Left lobe of liver (tissue), 2 donors: ENCODE results near the gene NCOA5. TPM values are rescaled to one million over a fixed set of nuclear protein-coding genes. Genes with fewer than 3 reads are reported as not detected.

Experiments used
- ATAC-seq: fragments of 200-7000 bp; cut with Tn5 transposase; one replicate; pipeline ENCODE4 v1.9.1; 2020; ENCODE audit warnings: mild to moderate bottlenecking, moderate library complexity
- DNase-seq: peaks from one replicate; pipeline ENCODE4 v3.0.0-alpha.2; 2020; ENCODE audit warnings: low spot score
- total RNA-seq: library from RNA; stranded (reverse); gene quantifications from one replicate; pipeline ENCODE4 v1.2.1, GENCODE V29; 2021
- donor health status: DM: no; HTN: no; CAD: no; lungs with moderate emphysema.
- donor health status: DM: no; HTN: yes; CAD: no.

The NCOA5 gene
- total RNA-seq, 1 donor from 2014 or later = 8.2 TPM

DNA sequence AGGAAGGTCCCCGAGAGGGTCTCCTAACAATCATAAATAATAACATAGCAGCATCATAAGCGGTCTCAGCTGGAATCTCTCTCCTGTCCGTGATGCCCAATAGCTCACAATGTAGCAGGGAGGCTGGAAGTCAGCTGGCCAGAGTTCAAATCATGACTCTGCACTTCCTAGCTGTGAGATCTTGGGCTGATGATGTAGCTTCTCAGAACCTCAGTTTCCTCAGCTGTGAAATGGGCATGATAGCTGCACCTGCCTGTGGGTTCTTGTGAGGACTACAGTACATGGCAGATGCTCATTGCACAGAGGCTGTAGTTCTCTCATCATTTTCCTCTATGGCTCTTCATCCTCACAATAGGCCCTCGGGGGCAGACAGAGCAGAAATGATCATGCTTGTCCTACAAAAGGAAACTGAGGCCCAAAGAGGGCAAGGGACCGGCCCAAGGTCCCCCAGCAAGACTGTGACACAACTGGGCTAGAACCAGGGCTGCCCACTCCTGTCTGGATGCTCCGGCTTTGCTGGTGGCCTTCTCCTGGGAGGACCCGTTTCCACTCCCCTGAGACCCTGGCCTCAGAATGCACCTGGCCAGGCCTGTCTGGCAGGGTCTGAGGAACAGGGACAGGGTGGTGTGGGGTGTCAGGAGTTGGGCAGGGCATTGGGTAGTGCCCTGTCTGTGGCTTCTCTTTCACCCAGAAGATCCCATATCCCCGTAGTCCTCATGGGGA lies 43.0 kb downstream of the NCOA5 start:
- ATAC-seq (no peak), DNase-seq (no peak)

DNA sequence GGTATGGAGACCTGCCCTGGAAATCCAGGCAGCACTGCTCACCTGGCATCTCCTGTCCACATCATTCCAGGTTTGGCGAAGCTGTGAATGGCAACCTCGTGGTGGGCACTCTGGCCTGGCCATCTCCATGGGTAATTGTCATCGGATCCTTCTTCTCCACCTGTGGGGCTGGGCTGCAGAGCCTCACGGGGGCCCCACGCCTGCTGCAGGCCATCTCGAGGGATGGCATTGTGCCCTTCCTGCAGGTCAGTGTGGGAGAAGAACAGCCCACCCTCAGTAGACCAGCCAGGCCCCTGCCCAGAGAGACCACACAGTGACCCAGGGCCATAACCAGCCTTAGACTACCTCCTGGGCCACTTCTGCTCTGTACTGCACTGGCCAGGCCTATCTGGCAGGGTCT lies 44.9 kb downstream of the NCOA5 start:
- ATAC-seq (no peak), DNase-seq (no peak)

DNA sequence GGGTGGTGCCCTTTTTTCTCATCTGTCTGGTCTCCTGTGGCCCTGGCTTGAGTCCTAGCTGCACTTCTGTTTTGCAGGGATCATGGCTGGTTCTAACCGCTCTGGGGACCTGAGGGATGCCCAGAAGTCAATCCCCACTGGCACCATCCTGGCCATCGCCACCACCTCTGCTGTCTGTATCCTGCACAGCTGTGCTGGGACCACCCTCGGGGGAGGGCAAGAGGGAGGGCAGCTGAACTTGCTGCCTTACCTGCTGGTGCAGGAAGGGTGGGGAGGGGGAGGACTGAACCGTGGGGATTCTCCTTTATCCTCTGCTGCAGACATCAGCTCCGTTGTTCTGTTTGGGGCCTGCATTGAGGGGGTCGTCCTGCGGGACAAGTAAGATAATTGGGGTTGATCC lies 46.2 kb downstream of the NCOA5 start:
- DNase-seq (no peak), ATAC-seq (no peak)

DNA sequence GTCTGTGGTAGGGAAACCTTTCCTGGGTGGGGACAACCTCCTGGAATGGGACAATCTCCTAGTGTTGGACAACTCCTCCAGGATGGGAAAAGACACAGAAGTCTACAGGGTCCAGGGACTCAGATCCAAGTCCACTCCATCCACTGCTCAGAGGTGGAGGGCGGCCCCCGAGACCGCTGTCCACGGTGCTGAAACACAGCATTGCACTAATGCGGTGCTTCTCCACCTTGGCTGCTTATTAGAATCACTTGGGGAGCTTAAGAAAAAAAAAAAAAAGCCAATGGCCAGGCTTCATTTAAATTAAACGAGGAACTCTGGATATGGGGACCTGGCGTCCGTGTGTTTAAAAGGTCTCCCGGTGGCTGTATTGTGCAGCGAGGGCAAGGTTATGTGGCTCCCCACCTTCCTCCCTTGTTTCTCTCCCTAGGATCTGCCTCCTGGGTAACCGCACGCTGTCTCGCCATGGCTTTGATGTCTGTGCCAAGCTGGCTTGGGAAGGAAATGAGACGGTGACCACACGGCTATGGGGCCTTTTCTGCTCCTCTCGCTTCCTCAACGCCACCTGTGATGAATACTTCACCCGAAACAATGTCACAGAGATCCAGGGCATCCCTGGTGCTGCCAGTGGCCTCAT lies 48.7 kb downstream of the NCOA5 start:
- DNase-seq (no peak), ATAC-seq (peak; percentile 55)

DNA sequence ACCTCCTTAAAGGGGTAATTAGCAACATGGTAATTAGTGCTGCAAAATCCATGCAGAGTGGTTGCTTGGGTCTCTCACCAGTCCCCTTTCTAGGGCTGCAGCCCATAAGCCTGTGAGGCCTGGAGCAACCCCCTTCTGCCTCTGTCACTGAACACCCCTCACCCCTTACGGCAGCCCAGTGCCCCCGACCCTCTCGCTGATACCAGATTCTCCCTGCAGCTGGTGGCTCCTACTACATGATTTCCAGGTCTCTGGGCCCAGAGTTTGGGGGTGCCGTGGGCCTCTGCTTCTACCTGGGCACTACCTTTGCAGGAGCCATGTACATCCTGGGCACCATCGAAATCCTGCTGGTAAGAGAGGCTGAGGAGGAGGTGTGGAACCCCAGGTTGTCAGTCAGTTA lies 52.7 kb downstream of the NCOA5 start:
- ATAC-seq (no peak), DNase-seq (no peak)

DNA sequence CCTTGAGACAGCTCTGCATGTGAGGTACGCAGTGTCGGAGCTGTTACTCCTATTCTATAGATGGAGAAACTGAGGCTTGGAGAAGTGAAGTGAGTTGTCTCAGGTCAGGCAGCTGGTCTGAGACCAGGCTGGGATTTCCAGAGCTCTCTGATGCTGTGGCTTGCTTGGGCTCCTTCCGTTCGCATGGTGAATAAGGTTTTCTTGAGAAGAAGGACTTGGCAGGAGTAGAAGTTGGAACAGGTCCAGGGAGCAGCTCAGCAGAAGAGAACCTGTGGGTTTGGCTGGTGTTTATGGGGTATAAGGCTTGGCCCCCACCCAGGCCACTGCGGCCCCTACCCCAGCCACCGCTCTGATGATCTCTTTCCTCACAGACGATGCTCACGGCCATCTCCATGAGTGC lies 53.4 kb downstream of the NCOA5 start:
- DNase-seq = no peak
- no peak for ATAC-seq

DNA sequence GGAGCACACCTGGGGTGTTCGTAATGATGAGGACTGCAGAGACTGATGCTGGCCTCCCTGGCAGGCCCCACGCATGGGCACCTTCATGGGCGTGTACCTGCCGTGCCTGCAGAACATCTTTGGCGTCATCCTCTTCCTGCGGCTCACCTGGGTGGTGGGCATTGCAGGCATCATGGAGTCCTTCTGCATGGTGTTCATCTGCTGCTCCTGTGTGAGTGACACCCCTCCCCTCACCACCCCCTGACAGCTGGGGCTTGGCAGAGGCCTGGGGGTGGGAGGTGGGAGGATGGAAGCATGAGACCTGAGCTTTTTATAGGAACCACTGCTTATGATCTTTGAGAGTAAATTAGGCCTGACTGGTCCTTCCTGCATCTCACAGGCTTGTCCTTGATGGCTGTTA lies 54.0 kb downstream of the NCOA5 start:
- ATAC-seq = no peak
- DNase-seq = no peak

DNA sequence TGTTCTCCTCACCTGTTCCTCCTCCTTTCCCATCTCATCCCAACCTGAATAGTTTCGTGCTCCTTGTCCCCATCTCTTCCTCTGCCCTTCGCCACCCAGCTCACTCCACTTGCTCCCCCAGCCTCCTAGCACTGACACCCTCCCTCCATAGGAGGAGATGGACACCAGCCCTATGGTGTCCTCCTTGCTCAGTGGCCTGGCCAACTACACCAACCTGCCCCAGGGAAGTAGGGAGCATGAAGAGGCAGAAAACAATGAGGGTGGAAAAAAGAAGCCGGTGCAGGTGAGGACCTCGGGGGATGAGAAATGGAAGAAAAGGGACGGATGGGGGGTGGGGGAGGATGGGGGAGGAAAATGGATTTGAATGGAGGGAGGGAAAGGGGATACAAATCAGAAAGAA lies 54.5 kb downstream of the NCOA5 start:
- DNase-seq (no peak), ATAC-seq (no peak)

DNA sequence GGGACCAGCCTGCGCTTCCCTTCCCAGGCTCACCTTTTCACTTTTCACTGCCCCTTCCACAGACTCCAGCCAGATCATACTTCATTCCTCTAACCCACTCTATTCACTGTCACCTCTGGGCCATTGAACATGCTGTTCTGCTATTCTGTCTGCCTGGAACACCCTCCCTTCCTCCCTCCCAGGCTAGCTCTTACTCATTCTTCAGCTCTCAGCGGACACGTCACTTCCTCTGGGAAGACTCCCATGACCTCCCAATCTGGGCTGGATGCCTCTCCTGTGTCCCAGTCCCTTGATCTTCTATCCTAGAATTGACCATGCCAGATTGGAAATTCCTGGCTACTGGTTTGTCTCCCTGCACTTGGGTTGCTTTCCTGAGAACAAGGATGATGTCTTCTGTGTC lies 55.7 kb downstream of the NCOA5 start:
- ATAC-seq (no peak), DNase-seq (no peak)

DNA sequence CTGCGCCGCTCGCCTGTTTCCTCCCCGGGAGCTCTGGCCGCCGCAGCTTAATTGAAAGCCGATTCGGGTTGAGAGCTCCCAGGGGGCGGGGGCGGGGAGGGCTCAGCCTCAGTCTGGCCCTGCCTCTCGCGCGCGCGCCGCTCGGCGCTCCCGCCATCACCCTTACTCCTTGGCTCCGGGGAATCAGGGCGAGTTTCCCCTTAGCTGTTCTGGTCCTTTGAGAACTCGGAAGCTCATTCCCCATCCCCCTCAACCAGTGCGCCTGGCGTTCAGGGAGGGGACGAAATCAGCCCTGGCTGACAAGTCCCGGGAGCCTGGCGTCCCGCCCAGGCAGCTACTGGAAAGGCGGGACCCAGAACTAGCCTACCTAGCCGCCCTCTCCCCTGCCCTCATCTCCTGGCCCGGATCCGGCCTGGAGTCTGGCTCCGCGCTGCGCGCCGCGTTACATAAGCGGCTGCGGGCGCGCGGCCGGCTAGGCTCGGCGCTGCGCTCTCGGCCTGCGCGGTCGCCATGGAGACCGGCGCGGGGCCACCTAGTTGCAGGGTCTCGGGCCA lies 58.0 kb downstream of the NCOA5 start:
- ATAC-seq (peak; percentile 52), DNase-seq (no peak)

DNA sequence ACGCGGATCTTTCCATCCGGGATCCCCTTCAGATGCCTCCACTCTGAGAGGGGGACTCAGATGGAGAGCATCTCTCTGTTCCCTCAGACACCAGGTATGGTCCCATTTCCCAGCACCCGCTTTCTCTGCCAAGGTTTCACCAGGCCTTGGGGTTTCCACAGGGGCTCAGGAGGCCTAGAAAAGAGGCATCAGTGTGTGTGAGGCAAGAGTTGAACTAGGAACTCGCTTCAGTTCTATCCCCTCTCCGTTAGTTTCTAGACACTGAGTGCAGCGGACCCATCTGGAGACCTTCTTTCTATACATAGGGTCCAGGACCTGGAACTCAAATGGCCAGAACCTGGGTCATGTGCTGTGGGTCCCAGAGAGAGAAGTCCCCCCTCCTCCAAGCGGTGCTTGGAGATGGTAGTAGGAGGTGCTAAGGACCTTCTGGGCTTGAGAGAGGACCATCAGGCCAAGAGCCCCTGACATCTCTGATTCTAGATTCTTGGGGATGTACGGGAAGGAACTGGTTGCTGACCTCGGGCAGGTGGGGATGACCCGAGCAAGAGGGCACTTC lies 58.7 kb downstream of the NCOA5 start:
- ATAC-seq = no peak
- DNase-seq = no peak

DNA sequence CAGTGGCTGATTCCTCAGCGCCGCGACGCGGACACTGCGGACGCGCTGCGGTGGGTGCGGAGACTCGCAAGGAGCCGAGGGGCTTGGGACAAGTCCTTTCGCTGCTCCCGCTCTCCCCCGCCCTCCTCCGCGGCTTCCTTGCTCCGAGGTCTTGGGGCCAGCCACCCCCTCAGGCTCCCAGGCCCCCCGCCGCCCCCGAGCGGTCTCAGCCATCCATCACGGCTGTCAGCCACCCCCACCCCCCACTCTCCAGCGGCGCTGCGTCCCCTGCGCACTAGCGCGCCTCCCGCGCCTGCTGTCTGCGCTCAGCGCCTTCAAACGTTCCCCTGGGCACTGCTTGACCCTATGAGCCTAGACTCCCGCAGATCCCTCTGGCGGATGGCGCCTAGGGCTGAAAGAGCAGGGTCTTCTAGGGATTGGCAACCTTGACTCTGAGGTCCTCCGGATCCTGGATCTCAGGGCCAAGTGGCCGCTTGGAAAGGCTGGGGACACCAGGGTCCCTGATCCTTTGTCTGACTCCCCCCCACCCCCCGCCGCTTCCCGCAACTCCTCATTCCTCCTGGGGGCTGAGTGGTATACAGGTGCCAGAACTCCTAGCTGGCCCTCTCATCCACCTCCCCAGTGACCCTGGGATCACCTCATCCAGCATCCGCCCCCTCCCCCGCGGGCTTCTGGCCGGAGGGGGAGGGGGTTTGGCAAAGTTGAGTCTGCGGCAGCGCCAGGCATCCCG lies 59.3 kb downstream of the NCOA5 start:
- ATAC-seq = no peak
- no peak for DNase-seq

DNA sequence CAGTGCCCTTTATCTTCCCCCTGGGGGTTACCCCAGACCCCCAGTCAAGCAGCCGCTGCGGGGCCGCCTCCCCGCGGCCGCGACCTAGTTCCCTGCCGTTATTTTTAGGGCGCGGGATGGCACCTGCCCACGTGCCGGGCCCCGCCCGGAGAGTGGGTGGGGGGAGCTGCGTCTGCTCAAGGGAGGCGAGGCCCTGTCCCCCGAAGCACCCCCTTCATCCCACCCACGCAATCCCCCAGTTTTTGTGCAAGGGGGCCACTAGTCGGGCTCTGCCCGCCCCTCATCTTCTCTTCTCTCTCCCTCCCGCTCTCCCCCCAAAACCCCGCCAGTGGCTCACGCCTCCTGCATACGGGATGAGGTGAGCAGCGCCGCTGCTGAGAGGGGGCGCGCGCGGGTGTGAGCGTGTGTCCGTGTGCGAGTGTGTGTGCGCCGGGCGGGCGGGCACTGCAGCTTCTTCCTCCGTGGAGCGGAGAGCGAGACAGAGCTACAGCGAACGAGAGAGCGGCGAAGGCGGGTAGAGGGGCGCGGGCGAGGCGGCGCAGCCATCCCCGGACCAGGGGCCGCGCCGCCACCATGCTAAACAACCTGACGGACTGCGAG lies 60.9 kb downstream of the NCOA5 start, which contains the start of gene SLC12A5:
Gene SLC12A5 (plus strand): TSS at position 444 of the 600 bp plus-strand sequence. CDS start 130 bp downstream, at position 574.
- ATAC-seq (no peak), DNase-seq (no peak)

DNA sequence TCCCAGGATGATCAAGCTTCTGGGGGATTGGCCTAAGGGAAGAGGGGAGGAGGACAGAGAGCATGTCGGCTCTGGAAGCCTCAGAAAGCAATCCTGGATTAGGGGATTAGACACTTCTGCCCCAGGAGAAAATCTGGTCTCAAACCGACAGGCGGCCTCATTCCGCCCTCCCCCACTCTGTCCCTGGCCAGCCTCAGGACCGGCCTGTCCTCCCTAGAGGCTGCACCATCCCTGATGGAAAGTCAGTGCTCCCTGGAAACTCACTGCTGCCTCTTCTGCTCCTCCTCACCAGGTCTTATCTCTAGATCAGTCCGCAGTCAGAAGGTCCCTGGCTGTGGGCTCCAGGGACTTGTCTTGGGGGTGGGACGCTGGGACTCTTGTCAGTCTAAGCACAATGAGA lies 61.7 kb downstream of the NCOA5 start:
- DNase-seq (no peak), ATAC-seq (no peak)

DNA sequence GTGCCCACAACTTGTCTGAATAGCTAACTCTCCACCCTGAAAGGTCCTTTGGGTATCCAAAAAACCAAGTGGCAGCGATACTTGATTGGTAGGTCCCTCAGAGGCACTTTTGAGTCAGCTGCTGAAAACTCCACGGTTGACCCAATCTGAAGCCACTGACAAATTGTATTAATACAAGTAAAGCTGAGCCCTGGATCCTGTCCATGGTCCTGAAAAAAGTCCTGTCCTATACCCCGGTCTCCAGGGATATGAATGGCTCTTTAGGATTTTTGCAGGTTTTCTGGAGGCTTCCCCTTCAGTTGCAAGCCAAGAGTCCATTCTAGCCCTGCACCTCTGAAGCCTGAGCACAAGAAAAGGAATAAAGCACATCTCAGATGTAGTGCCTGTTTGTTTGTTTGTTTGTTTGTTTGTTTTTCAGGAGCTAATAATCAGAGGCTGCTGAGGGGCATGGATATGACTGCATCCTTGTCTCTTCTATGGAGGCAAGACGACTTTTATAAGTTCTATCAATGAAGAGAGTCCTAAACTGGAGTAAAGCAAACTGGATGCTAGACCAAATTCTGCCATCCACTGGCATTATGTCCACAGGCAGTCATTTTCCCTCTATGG lies 62.4 kb downstream of the NCOA5 start:
- ATAC-seq (peak; percentile 38), DNase-seq (no peak)

DNA sequence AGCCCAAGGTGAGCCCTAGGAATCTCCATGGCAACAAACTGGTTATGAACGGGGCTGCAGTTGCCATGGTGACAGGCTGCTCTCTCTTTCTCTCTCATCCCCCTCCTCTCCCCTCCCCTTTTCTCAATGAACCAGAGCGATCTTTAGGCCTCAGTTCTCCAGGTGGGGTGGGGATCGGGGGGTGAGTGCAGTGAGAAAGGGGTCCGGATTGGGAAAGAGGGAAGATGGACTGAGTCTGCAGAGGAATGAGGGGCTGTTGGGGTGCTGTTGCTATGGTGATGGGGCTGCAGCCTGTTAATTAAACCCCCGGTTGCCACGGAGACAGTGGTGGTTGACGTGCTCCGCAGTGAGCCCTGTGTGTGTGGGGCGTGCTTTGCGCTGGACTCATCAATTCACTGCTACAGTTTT lies 64.4 kb downstream of the NCOA5 start:
- ATAC-seq = no peak
- DNase-seq = no peak

DNA sequence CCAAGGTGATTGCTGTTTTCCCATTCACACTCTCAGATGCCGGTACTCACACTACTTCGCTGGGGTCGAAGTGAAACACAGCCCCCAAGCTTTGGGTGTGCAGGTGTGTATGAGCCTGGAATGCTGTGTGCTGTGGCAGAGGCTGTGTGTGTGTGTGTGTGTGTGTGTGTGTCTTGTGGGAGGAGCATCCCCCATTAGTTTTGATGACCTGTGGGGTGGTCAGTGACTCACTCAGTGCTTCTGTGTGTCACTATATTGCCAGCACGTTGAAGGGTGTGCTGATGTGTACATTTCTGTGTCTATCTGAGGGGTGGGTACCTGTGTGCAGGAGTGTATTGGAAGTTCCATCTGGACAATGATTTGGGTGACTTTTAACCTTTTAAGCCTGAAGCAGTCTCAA lies 65.8 kb downstream of the NCOA5 start:
- DNase-seq (no peak), ATAC-seq (no peak)

DNA sequence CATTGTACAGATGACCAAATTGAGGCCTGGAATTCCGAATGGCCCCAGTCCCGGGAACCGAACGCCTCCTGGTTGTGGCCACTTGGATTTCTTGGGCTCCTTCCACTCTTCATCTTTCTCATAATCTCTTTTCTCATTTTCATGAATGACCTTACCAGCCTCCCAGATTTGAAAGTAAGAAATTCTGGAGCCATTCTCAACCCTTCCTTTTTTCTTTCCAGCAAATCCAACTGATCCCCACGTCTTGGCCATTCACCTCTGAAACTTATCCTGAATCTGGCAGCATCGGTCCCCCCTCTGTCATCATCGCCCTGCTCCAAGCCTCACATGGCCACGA lies 66.6 kb downstream of the NCOA5 start:
- ATAC-seq = no peak
- DNase-seq = no peak

DNA sequence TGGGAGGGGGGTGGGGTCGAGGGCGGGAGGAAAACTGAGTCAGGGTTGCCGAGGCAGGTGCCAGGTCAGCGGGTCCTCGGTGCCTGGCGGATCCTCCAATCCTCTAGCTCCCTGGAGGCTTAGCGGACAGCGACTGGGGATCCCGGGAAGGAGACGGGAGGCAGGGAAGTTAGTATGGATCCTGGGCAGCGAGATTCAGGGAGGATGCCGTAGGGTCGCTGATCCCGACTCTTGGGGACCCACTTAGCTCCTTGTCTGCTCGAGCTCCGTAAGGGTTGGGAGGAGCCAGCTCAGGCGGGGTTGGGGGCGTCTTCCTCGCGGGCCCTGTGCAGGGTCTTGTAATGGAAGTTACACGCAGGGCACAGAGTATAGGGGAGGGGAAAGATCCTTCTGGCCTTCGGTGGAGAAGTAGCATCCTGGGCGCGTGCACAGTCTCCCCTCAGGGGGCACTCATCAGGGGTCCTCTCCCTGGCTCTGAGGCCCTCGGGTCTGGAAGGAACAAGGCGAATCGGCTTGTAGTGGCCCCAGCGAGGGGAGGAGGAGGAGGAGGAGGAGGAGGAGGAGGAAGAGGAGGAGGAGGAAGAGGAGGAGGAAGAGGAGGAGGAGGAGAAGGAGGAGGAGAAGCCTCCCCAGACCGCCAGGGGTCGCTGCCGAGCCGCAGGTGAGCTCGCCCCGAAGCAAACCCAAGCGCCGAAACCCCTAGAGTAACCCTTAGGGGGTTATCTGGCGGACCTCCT lies 67.2 kb downstream of the NCOA5 start:
- DNase-seq = no peak
- ATAC-seq = peak; percentile 80
